Measurements from ENCODE around the gene DCTN5.
A peak's percentile ranks its signal among the peaks of the same experiment; 100 is the strongest.
"Not testable (repeated sequence)": the region's sequence is repeated elsewhere in the genome, so short reads cannot be mapped to it uniquely, and the experiment has no call there.

The DCTN5 gene

DNA sequence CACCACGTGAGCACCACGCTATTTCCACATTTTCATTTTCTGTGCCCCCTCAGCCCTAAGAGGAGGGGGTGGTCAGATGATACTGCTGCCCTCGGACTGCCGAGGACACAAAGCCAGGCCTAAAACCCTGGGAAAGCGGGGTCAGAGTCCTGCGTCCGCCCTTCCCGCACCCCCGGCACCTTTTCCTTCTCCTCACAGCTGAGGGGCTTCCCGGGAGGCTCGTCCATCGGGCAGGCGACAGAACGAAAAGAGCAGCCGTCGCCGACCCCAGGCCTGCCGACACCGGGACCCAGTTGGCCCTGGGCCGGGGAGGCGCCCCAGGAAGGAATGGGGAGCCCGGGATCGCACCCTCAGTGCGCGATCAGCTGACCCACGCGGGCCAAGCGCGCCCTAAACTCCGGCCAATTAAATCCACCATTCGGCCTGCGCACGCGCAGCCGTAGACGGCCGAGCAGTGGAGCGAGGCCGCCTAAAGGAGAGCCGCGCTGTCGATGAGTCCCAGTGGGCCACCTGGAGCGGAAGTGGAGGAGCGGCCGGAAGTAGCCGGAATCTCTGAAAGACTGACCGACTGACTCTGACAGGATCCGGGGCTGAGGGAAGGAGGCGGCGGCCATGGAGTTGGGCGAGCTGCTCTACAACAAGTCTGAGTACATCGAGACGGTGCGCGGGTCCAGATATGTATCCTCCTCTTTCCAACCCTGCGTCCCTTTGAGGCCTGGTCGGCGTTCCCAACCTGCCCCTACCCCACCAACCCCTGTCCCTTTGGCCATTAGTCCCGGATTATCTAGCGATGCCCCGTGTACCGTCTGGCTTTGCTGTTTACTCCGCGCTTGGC, at the start of gene DCTN5, which contains the start of gene PALB2:
DCTN5 (plus strand) TSS at position 536 of the 835 bp plus-strand sequence; CDS start at position 613, 77 bp downstream.
PALB2 (minus strand) TSS at position 380 of the 835 bp plus-strand sequence; CDS start at position 227, 153 bp downstream.
- DNase-seq, result peak; percentile 93

DNA sequence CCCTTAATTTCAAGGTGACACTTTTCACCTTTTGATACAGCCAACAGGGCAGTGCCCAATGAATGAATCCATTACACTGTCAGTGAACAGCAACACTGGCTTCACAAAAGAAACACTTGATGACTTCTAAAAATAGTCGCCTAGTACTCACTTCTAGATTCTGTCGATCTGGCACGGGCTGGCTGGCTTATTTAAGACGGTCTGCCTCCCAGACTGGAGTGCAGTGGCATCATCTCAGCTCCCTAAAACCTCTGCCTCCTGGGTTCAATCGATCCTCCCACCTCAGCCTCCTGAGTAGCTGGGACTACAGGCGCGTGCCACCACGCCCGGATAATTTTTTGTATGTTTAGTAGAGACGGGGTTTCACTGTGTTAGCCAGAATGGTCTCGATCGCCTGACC, 47.1 kb upstream of the DCTN5 start:
- DNase-seq, result no peak

DNA sequence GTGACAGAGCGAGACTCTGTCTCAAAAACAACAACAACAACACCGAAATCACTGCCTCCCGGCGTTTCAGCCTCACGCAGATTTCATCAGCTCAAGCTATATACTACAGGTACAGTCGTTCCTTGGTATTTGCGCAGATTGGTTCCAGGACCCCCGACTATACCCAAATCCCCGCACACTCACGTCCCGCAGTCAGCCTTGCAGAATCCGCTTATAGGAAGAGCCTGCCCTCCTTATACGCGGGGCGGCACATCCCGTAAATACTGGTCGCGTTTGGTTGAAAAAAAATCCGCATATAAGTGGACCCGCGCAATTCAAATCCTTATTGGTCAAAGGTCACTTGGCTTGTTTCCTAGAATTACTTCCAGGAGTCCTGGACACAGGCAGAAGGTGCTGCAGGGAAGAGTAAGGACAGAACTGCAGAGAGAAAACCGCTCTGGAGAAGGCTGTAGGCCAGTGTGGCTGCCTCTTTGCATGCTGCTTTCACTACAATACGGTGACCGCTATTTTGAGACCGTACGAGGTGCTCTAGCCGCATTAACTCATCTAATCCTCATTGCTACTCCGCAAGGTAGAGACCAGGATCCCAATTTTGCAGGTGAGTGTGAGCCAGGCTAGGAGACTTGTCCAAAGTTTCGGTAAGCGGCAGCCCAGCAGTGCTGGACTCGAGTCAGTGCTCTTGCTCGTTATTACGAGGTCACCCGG, 45.9 kb upstream of the DCTN5 start:
- DNase-seq, result no peak

DNA sequence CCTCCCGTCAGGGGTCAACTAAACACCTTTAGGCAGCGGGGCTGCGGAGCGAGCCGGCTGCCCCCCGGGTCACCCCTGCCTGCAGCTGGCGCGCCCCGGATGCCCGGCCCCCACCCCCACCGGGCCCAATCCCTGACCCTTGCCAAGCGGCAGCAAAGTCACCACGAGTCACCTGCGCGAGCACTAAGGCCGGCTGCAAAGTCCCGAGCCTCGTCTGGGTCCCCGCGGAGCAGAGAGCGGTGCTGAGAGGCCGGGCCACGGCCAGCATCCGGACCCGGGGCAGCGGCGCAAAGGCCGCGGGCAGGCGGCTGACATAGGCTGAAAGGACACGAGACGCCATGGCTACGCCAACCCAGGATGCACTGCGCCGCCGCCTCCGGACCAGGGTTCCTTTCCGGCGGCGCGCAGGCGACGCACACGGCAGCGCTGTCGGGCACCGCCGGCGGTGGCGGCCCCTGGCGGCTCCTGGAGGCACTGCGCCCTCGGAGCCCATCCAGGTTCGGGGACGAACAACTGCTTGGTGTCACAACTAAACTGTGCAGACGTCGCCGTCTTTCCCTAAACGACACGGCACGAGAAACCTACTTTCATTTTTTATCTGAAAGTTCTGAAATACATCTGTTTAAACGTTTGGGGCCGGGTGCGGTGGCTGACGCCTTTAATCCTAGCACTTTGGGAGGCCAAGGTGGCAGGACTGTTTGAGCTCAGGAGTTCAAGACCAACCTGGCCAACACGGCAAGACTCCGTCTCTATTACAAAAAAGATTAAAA, 45.1 kb upstream of the DCTN5 start, which contains the start of gene NDUFAB1:
NDUFAB1 (minus strand) TSS at position 366 of the 770 bp plus-strand sequence; CDS start at position 340, 26 bp downstream.
- peak; percentile 83 for DNase-seq

DNA sequence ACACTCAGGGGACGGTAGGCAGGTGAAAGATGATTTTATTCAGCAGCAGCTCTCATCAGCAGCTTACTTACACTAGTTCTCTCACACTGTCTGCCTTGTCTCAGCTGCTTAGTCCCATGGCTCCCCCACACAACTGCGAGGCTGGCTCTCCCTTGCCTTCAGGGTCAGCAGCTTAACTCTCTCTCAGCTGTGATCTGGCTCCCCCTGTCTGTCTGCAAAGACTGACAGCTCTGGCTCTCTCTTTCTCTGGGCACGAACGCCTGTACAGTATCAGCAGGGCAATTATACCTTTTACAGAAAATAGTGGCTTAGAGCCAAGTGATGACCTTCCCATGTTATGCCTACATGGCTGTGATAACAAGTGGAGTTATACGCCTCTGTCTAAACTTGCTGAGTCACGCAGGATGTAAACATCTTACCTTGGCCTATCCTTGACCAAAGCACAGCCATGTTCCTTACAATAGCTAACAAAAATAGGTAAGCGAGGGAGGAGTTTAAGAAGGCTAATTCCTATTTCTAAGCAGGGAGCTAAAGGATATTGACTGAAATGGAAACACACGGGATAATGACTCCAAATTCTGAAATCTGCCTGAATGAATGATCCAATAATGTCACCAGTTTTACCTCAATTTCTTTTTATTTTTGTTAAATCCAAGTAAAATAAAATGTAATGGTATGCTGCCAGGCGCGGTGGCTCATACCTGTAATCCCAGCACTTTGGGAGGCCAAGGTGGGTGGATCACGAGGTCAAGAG, 44.1 kb upstream of the DCTN5 start:
- no peak for DNase-seq

DNA sequence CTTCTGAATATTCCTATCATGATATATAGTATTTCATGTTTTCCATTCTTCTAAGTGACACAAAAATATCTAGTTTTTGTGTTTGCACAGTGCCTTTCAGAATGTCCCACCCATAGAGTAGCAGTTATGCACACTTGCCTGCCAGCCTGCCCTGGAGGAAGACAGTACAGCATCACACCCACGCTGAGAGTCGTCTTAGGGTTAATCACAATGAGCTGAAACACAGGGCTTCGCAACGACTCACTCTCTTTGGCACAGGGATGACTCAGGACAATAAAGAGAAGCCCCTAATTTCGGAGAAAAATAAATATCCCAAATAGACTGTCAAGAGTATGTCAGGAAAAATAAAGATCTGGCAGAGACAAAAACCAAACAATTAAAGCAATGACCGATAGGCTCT, 33.5 kb upstream of the DCTN5 start:
- no peak for DNase-seq

DNA sequence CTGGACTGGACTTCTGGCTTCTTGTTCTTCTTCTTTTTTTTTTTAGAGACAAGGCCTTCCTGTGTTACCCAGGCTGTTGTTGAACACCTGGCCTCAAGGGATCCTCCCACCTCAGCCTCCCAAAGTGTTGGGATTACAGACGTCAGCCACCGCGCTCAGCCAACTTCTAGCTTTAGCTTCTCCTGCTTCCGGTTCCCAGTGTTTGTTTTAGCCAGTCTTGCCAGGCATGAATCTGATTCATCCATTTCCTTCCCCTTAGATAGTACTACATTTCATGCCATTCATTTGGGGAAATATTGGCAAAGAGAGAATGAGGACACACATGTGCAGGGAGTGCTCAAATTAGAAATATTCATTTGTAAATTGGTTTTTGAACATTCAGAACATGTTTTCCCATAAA, 33.1 kb upstream of the DCTN5 start:
- DNase-seq, result no peak

DNA sequence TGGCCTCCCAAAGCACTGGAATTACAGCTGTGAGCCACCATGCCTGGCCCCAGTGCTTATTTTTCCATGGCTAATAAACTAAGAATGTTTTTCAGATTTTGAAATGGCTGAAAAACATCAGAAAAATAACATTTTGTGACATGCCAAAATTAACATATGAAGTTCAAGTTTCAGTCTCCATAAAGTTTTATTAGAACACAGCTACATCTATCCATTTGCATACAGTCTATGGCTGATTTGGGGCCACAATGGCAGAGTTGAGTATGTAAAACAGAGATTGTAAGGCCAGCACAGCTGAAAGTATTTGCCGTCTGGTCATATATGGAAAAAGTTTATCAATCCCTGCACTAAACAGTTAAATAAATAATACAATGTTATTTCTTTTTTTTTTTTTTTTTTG, 31.3 kb upstream of the DCTN5 start:
- DNase-seq, result no peak

DNA sequence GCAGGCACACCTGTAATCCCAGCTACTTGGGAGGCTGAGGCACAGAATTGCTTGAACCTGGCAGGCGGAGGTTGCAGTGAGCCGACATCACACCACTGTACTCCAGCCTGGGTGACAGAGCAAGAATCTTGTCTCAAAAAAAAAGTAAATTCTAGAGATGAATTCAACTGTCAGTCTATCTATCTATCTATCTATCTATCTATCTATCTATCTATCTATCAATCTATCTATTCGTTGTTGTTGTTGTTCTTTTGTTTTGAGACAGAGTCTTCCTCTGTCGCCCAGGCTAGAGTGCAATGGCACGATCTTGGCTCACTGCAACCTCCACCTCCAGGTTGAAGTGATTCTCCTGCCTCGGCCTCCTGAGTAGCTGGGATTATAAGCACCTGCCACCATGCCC, 30.4 kb upstream of the DCTN5 start:
- not testable (repeated sequence) for DNase-seq

DNA sequence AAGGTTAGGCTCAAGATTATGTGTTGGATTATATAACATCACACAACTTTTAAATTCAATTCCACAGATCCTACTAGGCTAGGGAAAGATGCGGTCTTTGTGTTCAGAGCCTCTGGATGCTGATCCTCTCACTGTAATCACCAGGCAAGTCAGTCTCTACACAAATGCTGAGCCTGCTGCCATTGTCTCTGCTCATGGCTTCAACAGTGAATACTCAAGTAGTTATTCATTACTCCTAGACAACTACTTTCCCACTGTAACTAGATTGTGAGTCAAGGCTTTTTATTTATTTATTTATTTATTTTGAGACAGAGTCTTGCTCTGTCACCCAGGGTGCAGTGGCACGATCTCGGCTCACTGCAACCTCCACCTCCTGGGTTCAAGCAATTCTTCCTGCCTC, 29.3 kb upstream of the DCTN5 start:
- no peak for DNase-seq

DNA sequence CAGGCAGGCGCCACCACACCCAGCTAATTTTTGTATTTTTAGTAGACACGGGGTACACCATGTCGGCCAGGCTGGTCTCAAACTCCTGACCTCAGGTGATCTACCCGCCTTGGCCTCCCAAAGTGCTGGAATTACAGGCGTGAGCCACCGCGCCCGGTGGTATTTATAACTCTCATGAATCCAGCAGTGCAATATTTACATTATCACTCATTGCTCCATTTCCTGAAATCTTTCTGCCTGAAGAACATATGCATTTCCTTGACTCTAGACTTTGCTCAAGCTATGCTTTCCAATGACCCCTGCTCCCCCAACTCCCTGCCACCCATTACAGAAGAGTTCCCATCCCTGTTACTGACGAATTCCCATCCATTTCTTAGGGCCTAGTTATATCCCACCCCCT, 25.5 kb upstream of the DCTN5 start:
- DNase-seq, result no peak

DNA sequence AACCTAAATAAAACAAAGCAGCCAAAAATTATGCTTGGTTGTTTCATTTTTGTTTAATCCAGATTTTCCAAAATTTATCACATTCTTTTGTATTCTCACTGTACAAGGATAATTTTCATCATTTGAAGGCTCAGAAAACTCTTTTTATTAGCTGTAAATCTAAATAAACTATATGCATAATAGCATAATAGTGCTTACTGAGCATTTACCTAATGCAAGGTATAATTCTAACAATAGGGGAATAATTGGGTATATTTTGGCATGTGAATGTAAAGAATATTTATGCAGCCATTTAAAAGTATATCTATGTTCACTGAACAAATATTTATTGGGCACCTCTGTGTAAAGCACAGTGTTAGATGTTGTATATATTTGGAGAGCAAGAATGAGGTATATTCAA, 17.2 kb upstream of the DCTN5 start:
- no peak for DNase-seq

DNA sequence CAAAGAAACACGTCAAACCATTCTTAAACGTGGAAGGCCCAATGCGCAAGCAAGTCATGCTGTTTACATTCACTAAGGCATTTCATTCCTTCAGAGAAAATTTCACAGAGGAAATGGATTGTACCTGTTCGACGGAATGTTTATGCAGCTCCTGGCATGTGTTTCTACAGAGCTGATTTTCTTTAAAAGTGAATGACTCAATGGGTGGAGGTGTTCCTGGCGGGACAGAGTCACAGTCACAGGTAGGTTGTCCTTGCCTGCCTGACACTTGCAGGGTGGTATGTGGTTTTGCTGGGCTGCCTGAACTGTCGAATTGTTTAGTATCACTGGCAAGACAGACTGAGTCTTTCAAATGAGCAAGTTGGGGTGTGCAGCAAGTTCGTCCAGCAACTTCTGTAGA, 11.8 kb upstream of the DCTN5 start:
- no peak for DNase-seq

DNA sequence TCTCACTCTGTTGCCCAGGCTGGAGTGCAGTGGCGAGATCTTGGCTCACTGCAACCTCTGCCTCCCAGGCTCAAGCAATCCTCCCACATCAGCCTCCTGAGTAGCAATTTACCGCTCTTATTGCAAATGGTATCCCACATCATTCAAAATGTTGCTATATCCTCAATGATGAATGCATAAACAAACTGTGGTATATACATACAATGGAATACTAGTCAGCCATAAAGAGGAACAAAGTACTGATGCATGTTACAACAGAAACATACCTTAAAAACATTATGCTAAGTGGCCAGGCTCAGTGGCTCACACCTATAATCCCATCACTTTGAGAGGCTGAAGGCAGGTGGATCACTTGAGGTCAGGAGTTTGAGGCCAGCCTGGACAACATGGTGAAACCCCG, 9.4 kb upstream of the DCTN5 start:
- DNase-seq, result not testable (repeated sequence)

DNA sequence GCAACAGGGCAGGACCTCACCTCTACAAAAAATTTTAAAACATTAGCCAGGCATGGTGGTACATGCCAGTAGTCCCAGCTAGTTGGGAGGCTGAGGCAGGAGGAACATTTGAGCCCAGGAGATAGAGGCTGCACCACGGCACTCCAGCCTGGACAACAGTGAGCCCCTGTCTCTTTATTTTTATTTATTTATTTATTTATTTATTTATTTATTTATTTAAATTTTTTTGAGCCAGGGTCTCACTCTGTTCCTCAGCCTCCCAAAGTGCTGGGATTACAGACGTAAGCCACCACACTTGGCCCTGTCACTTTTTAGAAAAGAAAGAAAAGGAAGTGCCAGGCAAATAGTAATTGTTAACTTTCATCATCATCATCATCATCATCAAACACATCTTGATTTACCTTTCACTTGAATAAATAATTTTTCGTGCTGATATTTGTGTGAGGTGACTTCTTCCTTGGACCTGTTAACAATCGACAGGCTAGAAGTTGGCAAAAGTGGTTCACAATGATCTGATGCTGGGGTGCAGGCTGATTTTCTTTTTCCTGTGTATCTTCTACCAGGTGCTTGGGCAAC, 6.7 kb upstream of the DCTN5 start:
- DNase-seq, result no peak

DNA sequence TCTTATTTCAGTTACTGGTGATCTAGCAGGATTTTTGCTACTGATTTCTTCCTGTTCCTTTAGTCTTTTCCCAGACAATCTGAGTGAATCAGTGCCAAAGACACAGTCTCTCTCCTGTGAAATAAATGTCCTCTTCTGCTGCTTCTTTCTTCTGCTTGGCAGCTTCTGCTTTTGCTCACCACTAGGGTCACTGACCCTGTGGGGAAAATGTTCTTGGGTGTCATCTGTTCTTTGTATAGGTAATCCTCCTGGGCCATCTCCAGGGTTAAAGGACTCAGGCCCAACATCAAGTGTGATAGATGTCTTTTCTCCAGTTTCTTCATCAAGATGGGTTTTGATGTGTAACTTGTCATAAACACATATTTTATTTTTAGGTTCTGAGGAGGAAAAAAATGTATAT, 5.3 kb upstream of the DCTN5 start:
- no peak for DNase-seq

DNA sequence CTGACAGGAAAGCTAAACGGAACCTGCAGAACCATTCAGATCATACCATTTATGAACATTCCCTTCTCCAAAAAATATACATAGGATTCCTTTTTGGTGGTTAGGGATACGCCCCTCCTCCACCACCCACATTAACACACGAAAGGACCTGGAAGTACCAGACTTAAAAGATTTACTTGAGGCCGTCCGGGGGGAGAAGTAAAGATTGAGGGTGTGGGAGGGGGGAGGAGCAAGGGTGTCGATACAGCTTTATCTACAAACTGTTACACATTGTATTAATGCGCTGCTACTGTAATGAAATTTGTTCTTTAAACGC, 693 bp upstream of the DCTN5 start:
- no peak for DNase-seq

DNA sequence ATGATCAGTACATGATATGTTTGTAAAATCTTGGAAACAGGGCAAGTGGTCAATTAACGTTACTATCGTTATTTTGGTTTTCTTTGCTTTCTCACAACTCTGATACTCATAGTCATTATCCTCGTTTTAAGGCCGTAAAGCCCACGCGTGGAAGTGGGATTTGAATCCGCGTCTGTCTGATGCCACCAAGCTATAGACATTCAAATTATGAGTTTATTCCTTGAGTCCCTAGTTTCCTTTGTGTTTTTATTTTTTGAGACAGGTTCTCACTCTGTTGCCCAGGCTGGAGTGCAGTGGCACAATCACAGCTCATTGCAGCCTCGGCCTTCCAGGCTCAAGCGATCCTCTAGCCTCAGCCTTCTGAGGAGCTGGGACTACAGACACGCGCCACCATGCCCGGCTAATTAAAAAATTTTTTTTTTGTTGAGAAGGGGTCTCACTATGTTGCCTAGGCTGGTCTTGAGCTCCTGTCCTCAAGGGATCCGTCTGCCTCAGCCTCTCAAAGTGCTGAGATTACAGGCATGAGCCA, 1.0 kb downstream of the DCTN5 start:
- no peak for DNase-seq

DNA sequence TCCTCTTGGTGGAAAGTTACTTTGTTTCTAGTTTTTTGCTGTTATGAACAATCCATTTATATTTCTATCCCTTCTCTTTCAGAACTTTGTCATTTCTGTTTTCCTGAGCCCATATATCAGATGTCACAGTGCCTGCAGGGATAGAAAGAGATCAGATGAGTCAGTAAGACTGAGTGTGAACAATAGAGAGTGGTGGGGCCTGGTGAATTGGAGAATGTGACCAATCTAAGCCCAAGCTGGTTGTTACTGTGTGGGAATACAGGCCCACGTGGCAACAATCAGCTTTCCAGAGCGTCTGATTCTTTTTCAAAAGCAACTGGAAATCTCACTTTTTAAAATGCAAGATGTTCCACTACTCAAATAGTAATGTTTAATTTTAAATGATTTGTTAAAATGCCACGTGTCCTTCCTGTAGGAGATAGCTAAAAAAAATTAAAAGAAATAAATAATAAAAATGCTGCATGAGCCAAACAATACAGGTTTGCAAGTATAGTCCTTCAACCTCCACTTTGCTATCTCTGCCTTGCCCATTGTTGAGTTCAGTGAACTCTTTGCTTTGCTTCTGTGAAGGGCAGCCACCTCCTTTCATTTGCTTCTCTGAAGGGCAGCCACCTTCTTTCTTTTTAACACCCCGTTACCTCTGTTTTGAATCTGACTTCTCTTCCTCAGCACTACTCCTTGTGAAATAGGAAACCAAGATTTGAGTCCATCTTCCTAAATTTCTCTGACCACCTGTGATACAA, 9.6 kb downstream of the DCTN5 start:
- DNase-seq, result no peak

DNA sequence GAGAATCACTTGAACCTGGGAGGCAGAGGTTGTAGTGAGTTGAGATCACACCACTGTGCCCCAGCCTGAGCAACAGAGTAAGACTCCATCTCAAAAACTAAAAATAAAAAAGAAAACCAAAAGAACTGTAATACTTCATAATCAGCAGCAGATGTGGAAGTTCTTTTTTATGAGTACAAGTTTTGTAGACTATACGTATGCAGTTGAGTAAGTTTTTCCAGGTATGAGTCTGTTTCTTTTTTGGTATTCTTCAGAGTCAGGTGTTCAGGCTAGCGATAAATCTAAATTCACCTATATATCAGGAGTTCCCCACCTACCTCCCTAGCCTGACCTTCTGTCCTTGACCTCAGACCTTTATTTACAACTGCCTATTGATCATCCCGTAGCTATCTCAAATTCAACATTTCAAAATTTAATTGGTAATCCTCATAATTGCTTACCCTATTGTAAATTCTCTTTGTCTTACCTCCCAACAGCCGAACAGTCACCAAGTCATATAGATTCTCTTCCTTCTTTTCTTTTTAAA, 10.7 kb downstream of the DCTN5 start:
- no peak for DNase-seq

DNA sequence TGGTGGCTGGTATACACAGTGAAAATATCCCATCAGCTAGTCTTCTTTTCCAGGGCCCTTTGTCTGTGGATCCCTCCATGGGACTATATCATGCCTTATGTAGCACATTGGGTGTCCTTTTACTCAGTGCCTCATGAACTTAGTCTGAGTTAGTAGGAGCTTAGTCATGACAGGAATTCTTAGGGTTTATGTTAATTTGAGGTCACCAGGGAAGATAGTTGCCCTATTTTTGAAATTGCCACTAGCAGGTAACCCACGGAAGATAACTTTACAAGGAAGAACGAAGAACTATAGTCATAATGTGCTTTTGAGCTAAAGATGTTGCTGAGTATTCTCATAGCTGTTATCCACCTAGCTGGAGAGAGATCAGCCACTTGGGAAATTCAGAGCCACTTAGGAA, 22.7 kb downstream of the DCTN5 start:
- no peak for DNase-seq
